ENCODE data around the gene TRAF3IP1. TPM values are rescaled to one million over a fixed set of nuclear protein-coding genes. Genes with fewer than 3 reads are reported as not detected.
A peak's percentile ranks its signal among the peaks of the same experiment; 100 is the strongest.

Gene TRAF3IP1
- total and polyA plus RNA-seq, 2 of the 13 experiments (the other 11 are each of a cell fraction or from before 2014, with no cell fraction given): 4.1 to 12.9 TPM

DNA sequence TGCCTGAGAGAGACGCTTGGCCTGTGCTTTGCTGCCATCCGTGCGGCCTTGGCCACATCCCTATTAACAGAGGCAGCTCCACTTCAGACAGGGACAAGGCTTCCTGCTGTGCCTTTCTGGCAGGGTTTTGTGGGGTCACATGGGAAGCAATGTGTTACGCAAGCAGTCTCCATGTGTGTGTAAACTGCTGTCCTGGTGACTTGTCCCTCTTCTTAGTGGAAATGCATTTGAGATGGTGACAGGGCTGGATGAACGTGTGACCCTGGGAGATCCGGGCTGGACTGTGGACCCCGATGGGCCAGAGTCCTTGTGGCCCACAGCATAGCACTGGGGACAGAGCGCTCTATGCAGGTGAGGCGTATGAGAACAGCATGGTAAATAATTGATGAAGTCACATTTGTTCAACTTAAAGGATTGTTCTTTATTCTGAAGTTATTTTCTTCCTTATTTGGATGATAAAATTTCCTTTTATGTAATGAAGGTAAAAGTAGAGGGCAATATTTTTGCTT lies 129.6 kb downstream of the TRAF3IP1 start (continued):
- TF ChIP-seq CENPX (CRISPR knock-in tag; IDR thresholded peaks at IDR 0.05) (no peak), ZNF343 (CRISPR knock-in tag; IDR thresholded peaks at IDR 0.05) (peak; percentile 97), ZNF563 (CRISPR knock-in tag; IDR thresholded peaks at IDR 0.05) (no peak; the same call in 1 of the 2 replicates), PITX1 (CRISPR knock-in tag; IDR thresholded peaks at IDR 0.05) (peak; percentile 93), PCBP1 (IDR thresholded peaks at IDR 0.05; ENCODE audit: borderline replicate concordance, low read depth, low read length) (no peak), MAFF (IDR thresholded peaks at IDR 0.05; ENCODE audit: low read depth, low read length) (peak; percentile 60), ASH2L (IDR thresholded peaks at IDR 0.05; ENCODE audit: insufficient read length, low read depth, low read length) (peak; percentile 87), SNAPC2 (CRISPR knock-in tag; IDR thresholded peaks at IDR 0.05) (peak; percentile 95), SRY (CRISPR knock-in tag; IDR thresholded peaks at IDR 0.05) (no peak; the same call in 1 of the 2 replicates), CEBPG (CRISPR knock-in tag; IDR thresholded peaks at IDR 0.05) (peak; percentile 100), POLR2A (IDR thresholded peaks at IDR 0.05; ENCODE audit: insufficient read depth in 1 of 2, low read depth in 2 of 2, low read length in 2 of 2) (peak in 1 of 2 experiments; percentile 52; a peak in 2 of 4 replicates), BCL6 (CRISPR knock-in tag; IDR thresholded peaks at IDR 0.05) (peak; percentile 90), NR2C2 (CRISPR knock-in tag; IDR thresholded peaks at IDR 0.05; ENCODE audit: borderline replicate concordance) (peak; percentile 92), KLF16 (CRISPR knock-in tag; IDR thresholded peaks at IDR 0.05) (peak in 1 of 2 experiments; percentile 98; a peak in 2 of 4 replicates), ZBTB7B (CRISPR knock-in tag; IDR thresholded peaks at IDR 0.05) (peak; percentile 98), SIN3A (IDR thresholded peaks at IDR 0.05; ENCODE audit: borderline replicate concordance, low read depth, low read length) (peak; percentile 93), ZNF572 (CRISPR knock-in tag; IDR thresholded peaks at IDR 0.05) (peak; percentile 92; the same call in 1 of the 2 replicates), ZNF674 (CRISPR knock-in tag; IDR thresholded peaks at IDR 0.05; ENCODE audit: low read depth) (no peak), ZNF780A (CRISPR knock-in tag; IDR thresholded peaks at IDR 0.05) (no peak), WIZ (CRISPR knock-in tag; IDR thresholded peaks at IDR 0.05) (no peak), SP1 (IDR thresholded peaks at IDR 0.05) (no peak), SP1 (CRISPR knock-in tag; IDR thresholded peaks at IDR 0.05) (peak; percentile 61; the same call in 1 of the 2 replicates)
- TF ChIP-seq, protein P1, sequence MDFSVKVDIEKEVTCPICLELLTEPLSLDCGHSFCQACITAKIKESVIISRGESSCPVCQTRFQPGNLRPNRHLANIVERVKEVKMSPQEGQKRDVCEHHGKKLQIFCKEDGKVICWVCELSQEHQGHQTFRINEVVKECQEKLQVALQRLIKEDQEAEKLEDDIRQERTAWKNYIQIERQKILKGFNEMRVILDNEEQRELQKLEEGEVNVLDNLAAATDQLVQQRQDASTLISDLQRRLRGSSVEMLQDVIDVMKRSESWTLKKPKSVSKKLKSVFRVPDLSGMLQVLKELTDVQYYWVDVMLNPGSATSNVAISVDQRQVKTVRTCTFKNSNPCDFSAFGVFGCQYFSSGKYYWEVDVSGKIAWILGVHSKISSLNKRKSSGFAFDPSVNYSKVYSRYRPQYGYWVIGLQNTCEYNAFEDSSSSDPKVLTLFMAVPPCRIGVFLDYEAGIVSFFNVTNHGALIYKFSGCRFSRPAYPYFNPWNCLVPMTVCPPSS (IDR thresholded peaks at IDR 0.05): no peak
- TF ChIP-seq, protein P2, sequence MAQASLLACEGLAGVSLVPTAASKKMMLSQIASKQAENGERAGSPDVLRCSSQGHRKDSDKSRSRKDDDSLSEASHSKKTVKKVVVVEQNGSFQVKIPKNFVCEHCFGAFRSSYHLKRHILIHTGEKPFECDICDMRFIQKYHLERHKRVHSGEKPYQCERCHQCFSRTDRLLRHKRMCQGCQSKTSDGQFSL (CRISPR knock-in tag; IDR thresholded peaks at IDR 0.05): no peak
- TF ChIP-seq, protein P3, sequence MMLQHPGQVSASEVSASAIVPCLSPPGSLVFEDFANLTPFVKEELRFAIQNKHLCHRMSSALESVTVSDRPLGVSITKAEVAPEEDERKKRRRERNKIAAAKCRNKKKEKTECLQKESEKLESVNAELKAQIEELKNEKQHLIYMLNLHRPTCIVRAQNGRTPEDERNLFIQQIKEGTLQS (CRISPR knock-in tag; IDR thresholded peaks at IDR 0.05): peak; percentile 46; the same call in 1 of the 2 replicates
- TF ChIP-seq, protein P4, sequence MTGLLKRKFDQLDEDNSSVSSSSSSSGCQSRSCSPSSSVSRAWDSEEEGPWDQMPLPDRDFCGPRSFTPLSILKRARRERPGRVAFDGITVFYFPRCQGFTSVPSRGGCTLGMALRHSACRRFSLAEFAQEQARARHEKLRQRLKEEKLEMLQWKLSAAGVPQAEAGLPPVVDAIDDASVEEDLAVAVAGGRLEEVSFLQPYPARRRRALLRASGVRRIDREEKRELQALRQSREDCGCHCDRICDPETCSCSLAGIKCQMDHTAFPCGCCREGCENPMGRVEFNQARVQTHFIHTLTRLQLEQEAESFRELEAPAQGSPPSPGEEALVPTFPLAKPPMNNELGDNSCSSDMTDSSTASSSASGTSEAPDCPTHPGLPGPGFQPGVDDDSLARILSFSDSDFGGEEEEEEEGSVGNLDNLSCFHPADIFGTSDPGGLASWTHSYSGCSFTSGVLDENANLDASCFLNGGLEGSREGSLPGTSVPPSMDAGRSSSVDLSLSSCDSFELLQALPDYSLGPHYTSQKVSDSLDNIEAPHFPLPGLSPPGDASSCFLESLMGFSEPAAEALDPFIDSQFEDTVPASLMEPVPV (CRISPR knock-in tag; IDR thresholded peaks at IDR 0.05): peak; percentile 58
- TF ChIP-seq, protein P5, sequence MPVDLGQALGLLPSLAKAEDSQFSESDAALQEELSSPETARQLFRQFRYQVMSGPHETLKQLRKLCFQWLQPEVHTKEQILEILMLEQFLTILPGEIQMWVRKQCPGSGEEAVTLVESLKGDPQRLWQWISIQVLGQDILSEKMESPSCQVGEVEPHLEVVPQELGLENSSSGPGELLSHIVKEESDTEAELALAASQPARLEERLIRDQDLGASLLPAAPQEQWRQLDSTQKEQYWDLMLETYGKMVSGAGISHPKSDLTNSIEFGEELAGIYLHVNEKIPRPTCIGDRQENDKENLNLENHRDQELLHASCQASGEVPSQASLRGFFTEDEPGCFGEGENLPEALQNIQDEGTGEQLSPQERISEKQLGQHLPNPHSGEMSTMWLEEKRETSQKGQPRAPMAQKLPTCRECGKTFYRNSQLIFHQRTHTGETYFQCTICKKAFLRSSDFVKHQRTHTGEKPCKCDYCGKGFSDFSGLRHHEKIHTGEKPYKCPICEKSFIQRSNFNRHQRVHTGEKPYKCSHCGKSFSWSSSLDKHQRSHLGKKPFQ (CRISPR knock-in tag; IDR thresholded peaks at IDR 0.05; ENCODE audit: insufficient replicate concordance): peak; percentile 82
